GM13977 (cell line): ENCODE results near the gene USP6NL.

Experiments
- DNase-seq: peaks from one replicate; pipeline ENCODE4 v3.0.0; 2012; ENCODE audit warnings: low spot score
- CTCF ChIP-seq: IDR thresholded peaks from 2 replicates; pipeline ENCODE4 v1.5.1; 2012; ENCODE audit warnings: mild to moderate bottlenecking, control low read depth; ENCODE audit not compliant: insufficient read depth; ENCODE audit errors: extremely low read depth, missing control alignments
- in situ Hi-C: fragments of 300-500 bp; cut with MboI; formaldehyde crosslinking; loops from one replicate; pipeline ENCODE4 v1.12.0; 2022; ENCODE audit warnings: low sequenced_read_pairs, low pct_unique_long_range_greater_than_20kb, mixed read lengths, inconsistent platforms; ENCODE audit not compliant: unreplicated experiment

The USP6NL gene

GRCh38 chr10:11602919-11603523, 8.4 kb downstream of the USP6NL start:
- DNase-seq: peak; percentile 56
- in situ Hi-C loops: no loop called here
- no peak for TF ChIP-seq CTCF

GRCh38 chr10:11602358-11602757, 9.1 kb downstream of the USP6NL start:
- in situ Hi-C loops: no loop called here

GRCh38 chr10:11601670-11602069, 9.8 kb downstream of the USP6NL start:
- in situ Hi-C loops: no loop called here
- no peak for TF ChIP-seq CTCF
- DNase-seq: no peak

More at GRCh38 chr10:11602358-11602757, 9.1 kb downstream of the USP6NL start:
- no peak for DNase-seq
- TF ChIP-seq CTCF: no peak

- DNase-seq: no peak
- no peak for TF ChIP-seq CTCF
- in situ Hi-C loops: no loop called here
These were observed 11.2 kb downstream of the USP6NL start for GRCh38 chr10:11600280-11600679.

- in situ Hi-C loops: no loop called here
- TF ChIP-seq CTCF: no peak
- DNase-seq: no peak
These were observed 12.6 kb downstream of the USP6NL start for GRCh38 chr10:11598712-11599397.

GRCh38 chr10:11597470-11597869, 14.0 kb downstream of the USP6NL start:
- in situ Hi-C loops: no loop called here
- TF ChIP-seq CTCF: no peak
- no peak for DNase-seq

GRCh38 chr10:11595395-11595692, 16.1 kb downstream of the USP6NL start:
- DNase-seq: no peak
- TF ChIP-seq CTCF: no peak
- in situ Hi-C loops: no loop called here
